Liver (tissue), 9 donors: ENCODE results near the gene CBL. TPM values are rescaled to one million over a fixed set of nuclear protein-coding genes. Genes with fewer than 3 reads are reported as not detected.

Source experiments
- DNase-seq: peaks from one replicate; pipeline ENCODE4 v3.0.0-alpha.2; 2017; ENCODE audit warnings: low spot score
- H3K27ac ChIP-seq, 2 donors: one replicate each; pipeline ENCODE4 v1.7.0; 2013; ENCODE audit warnings: inconsistent platforms in 2 of 2, low read length in 2 of 2, control low read depth in 1 of 2, low read depth in 1 of 2, mild to moderate bottlenecking in 1 of 2
- H3K27me3 ChIP-seq, 4 donors: one replicate each; pipeline versions ENCODE4 v1.6.1 to v1.7.0; 2013; ENCODE audit warnings: low read length in 3 of 4, inconsistent platforms in 1 of 4, mild to moderate bottlenecking in 1 of 4, moderate library complexity in 1 of 4; ENCODE audit not compliant: control insufficient read depth in 4 of 4, insufficient read depth in 4 of 4
- H3K36me3 ChIP-seq, 4 donors: one replicate each; pipeline versions ENCODE4 v1.6.1 to v1.7.0; 2013; ENCODE audit warnings: low read length in 3 of 4, mild to moderate bottlenecking in 3 of 4, low read depth in 1 of 4, moderate library complexity in 1 of 4; ENCODE audit not compliant: control insufficient read depth in 4 of 4, insufficient read depth in 3 of 4
- H3K4me1 ChIP-seq, 4 donors: one replicate each; pipeline versions ENCODE4 v1.6.1 to v1.7.0; 2013; ENCODE audit warnings: low read length in 3 of 4, mild to moderate bottlenecking in 3 of 4, moderate library complexity in 1 of 4; ENCODE audit not compliant: control insufficient read depth in 4 of 4, insufficient read depth in 4 of 4
- H3K4me3 ChIP-seq, 3 donors: one replicate each; pipeline versions ENCODE4 v1.6.1 to v1.7.0; 2013; ENCODE audit warnings: low read length in 3 of 3, control low read depth in 1 of 3, low read depth in 1 of 3, mild to moderate bottlenecking in 1 of 3
- H3K9ac ChIP-seq, 2 donors: one replicate each; pipeline ENCODE4 v1.7.0; 2013; ENCODE audit warnings: low read length in 2 of 2, mild to moderate bottlenecking in 2 of 2, moderate library complexity in 2 of 2, control low read depth in 1 of 2, low read depth in 1 of 2
- H3K9me3 ChIP-seq, 4 donors: one replicate each; pipeline versions ENCODE4 v1.6.1 to v1.7.0; 2013; ENCODE audit warnings: low read length in 3 of 4; ENCODE audit not compliant: control insufficient read depth in 4 of 4
- ATF3 ChIP-seq: IDR thresholded peaks from 2 replicates; pipeline ENCODE4 v1.6.1; 2016; ENCODE audit warnings: antibody characterized with exemption
- CTCF ChIP-seq: fragments of 150-350 bp; IDR thresholded peaks from 2 replicates; pipeline ENCODE4 v1.5.1; 2017; ENCODE audit warnings: improper control_type of control experiment, low read depth, low read length; ENCODE audit not compliant: missing input control
- EGR1 ChIP-seq, 2 donors: IDR thresholded peaks; 2 replicates each; pipeline ENCODE4 v1.6.1; 2016 to 2018; ENCODE audit warnings: antibody characterized with exemption in 2 of 2, low read depth in 2 of 2
- FOXA1 ChIP-seq: IDR thresholded peaks from 2 replicates; pipeline ENCODE4 v1.6.1; 2016; ENCODE audit warnings: antibody characterized with exemption
- FOXA2 ChIP-seq: IDR thresholded peaks from 2 replicates; pipeline ENCODE4 v1.6.1; 2016; ENCODE audit warnings: antibody characterized with exemption
- GABPA ChIP-seq, 2 donors: IDR thresholded peaks in 1 of 2; conservative IDR thresholded peaks in 1 of 2; 2 replicates each; pipeline ENCODE4 v1.6.1; 2016; ENCODE audit warnings: antibody characterized with exemption in 2 of 2, mild to moderate bottlenecking in 1 of 2, moderate library complexity in 1 of 2
- HNF4A ChIP-seq, 2 donors: conservative IDR thresholded peaks; 2 replicates each; pipeline ENCODE4 v1.6.1; 2016; ENCODE audit warnings: antibody characterized with exemption in 2 of 2, mild to moderate bottlenecking in 2 of 2
- HNF4G ChIP-seq: IDR thresholded peaks from 2 replicates; pipeline ENCODE4 v1.6.1; 2016; ENCODE audit warnings: antibody characterized with exemption
- JUND ChIP-seq, 2 donors: IDR thresholded peaks; 2 replicates each; pipeline ENCODE4 v1.6.1; 2016; ENCODE audit warnings: antibody characterized with exemption in 2 of 2
- NR2F2 ChIP-seq: IDR thresholded peaks from 2 replicates; pipeline ENCODE4 v1.6.1; 2016; ENCODE audit warnings: antibody characterized with exemption
- RAD21 ChIP-seq, 2 donors: IDR thresholded peaks; 2 replicates each; pipeline ENCODE4 v1.6.1; 2016; ENCODE audit warnings: antibody characterized with exemption in 2 of 2, mild to moderate bottlenecking in 2 of 2
- REST ChIP-seq: IDR thresholded peaks from 2 replicates; pipeline ENCODE4 v1.6.1; 2016; ENCODE audit warnings: antibody characterized with exemption, mild to moderate bottlenecking
- RXRA ChIP-seq, 2 donors: IDR thresholded peaks; 2 replicates each; pipeline ENCODE4 v1.6.1; 2017 to 2018; ENCODE audit warnings: antibody characterized with exemption in 2 of 2, mild to moderate bottlenecking in 1 of 2
- SP1 ChIP-seq: IDR thresholded peaks from 2 replicates; pipeline ENCODE4 v1.6.1; 2018; ENCODE audit warnings: antibody characterized with exemption, mild to moderate bottlenecking
- YY1 ChIP-seq: IDR thresholded peaks from 2 replicates; pipeline ENCODE4 v1.6.1; 2016; ENCODE audit warnings: antibody characterized with exemption, mild to moderate bottlenecking
- WGBS: extraction: QIAGEN DNeasy Blood & Tissue Kit; methylation state at CpG from one replicate; pipeline ENCODE4 v1.1.7; 2013; 5-methylcytosine and 5-hydroxymethylcytosine counted together
- polyA plus RNA-seq, 2 donors: library from polyadenylated mRNA; stranded (reverse) in 1 of 2; unstranded in 1 of 2; fragments of 200-250 nt in 1 of 2; fragments of >200 nt in 1 of 2; fragmentation: Nextera tagmentation in 1 of 2; extraction: Ambion mirVana in 1 of 2; gene quantifications; one replicate each; pipeline versions ENCODE4 v1.2.1 to v1.2.3, GENCODE V29; 2013 to 2015
- total RNA-seq, 2 donors: library from RNA; depleted of rRNA; stranded (reverse); fragments of >200 nt; gene quantifications; one replicate each; pipeline ENCODE4 v1.2.3, GENCODE V29; 2014
- donor health status: healthy.
- donor health status: healthy.
- donor health status: healthy.
- donor health status: healthy.
- donor health status: healthy.

The CBL gene
- total and polyA plus RNA-seq, 4 donors = 1.6 to 5.5 (median 3.5) TPM

GRCh38 chr11:119324189-119324588 lies 118.0 kb downstream of the CBL start:
- Histone ChIP-seq H3K9me3 (no peaks in the 10 kb centered on the region), H3K27me3 (peaks cover 0 to 3% (median 0%) of the 10 kb centered on the region in 4 donors), H3K36me3 (no peaks in the 10 kb centered on the region), H3K4me1 (peaks cover 4 to 17% (median 12%) of the 10 kb centered on the region in 4 donors), H3K27ac (no peak overlapping the region), H3K4me3 (no peak overlapping the region), H3K9ac (no peak overlapping the region)
- TF ChIP-seq REST = no peak
- no peak for TF ChIP-seq EGR1 (IDR thresholded peaks at IDR 0.05; ENCODE audit: low read depth in 2 of 2)
- TF ChIP-seq JUND (IDR thresholded peaks at IDR 0.05) = no peak
- no peak for TF ChIP-seq FOXA2
- no peak for TF ChIP-seq RXRA (IDR thresholded peaks at IDR 0.05)
- TF ChIP-seq CTCF = no peak
- no peak for TF ChIP-seq RAD21 (IDR thresholded peaks at IDR 0.05)
- TF ChIP-seq HNF4G = no peak
- DNase-seq = no peak
- WGBS = 62% methylated on average over 4 of the region's 4 CpGs

GRCh38 chr11:119329320-119329719 lies 123.2 kb downstream of the CBL start:
- Histone ChIP-seq H3K36me3 (no peaks in the 10 kb centered on the region), H3K27ac (no peak overlapping the region), H3K4me1 (no peaks in the 10 kb centered on the region), H3K9me3 (no peaks in the 10 kb centered on the region), H3K27me3 (no peaks in the 10 kb centered on the region), H3K4me3 (no peak overlapping the region), H3K9ac (no peak overlapping the region)
- 75% methylated on average over 2 of the region's 2 CpGs for whole genome bisulfite sequencing
- DNase-seq = no peak
- TF ChIP-seq YY1 (no peak), HNF4G (no peak), HNF4A (conservative IDR thresholded peaks at IDR 0.05) (no peak), CTCF (no peak), GABPA (IDR thresholded peaks at IDR 0.05 in 1 of 2, conservative IDR thresholded peaks at IDR 0.05 in 1 of 2) (no peak), RAD21 (IDR thresholded peaks at IDR 0.05) (no peak), FOXA2 (no peak), FOXA1 (no peak), NR2F2 (no peak), ATF3 (no peak), SP1 (no peak)
